Caki2 (cell line): Measurements from ENCODE around the gene CLSTN2. TPM values are rescaled to one million over a fixed set of nuclear protein-coding genes. Genes with fewer than 3 reads are reported as not detected.
A peak's percentile ranks its signal among the peaks of the same experiment; 100 is the strongest.

Experiments used
- DNase-seq: peaks from one replicate; pipeline ENCODE4 v3.0.0-alpha.2; 2015; ENCODE audit warnings: low read depth
- in situ Hi-C: cut with HindIII; loops from 2 replicates; pipeline ENCODE4 v1.10.0; 2016; ENCODE audit warnings: low sequenced_read_pairs, low pct_unique_long_range_greater_than_20kb, mixed read lengths
- total RNA-seq: library from RNA; depleted of rRNA; stranded (reverse); fragments of >200 nt; shearing (Covaris generic); gene quantifications from 2 replicates; pipeline ENCODE4 v1.2.3, GENCODE V29; 2014; ENCODE audit warnings: low replicate concordance; rRNA removed

Gene CLSTN2
- total RNA-seq, result 29.7 and 37.8 TPM in 2 replicates

- DNase-seq, result peak; percentile 84
- in situ Hi-C loops, result loop anchor here (10.0 kb wide), 1 partner anchor 350 kb away; no protein-coding TSS in a partner anchor
Observed at GRCh38 chr3:139935016-139935865, at the start of gene CLSTN2. Gene CLSTN2, plus strand, starts transcription at chr3:139935185.

GRCh38 chr3:139887431-139887830, 47.6 kb upstream of the CLSTN2 start:
- in situ Hi-C loops, result no loop called here

GRCh38 chr3:139888561-139889140, 46.3 kb upstream of the CLSTN2 start:
- DNase-seq, result no peak
- in situ Hi-C loops, result no loop called here

More at GRCh38 chr3:139887431-139887830, 47.6 kb upstream of the CLSTN2 start:
- DNase-seq, result no peak

DNA sequence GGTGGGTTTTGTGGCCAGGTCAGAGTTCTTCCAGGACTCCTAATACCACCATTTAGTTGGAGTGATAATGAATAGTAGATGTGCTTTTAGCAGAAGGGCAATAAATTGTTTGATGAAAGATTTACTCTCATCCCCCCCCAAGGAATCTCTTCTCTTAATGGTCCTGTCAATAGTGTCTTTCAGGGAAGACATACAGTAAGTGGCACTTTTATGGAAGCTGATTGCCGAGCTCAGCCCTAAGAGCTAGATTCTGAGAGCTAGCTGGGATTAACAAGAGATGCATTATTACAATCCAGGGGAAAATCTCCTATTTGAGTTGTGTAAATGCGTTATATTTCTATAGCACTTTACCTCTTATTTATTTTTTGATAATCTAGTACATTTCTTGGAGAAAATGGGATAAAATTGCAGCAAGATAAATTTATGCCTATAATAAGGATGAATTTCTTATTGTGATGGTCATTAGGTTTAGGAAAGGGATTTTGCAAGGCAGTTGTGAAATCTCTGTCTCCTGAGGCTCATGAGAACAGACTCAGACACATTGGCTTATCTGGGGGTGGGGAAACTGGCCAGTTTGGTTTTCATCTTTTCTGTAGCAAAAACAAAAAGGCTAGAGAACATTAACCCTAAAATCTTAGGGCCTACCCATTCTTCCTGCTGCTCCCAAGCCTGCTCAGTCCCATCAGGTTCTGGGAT, 41.6 kb upstream of the CLSTN2 start:
- in situ Hi-C loops, result no loop called here
- no peak for DNase-seq

DNA sequence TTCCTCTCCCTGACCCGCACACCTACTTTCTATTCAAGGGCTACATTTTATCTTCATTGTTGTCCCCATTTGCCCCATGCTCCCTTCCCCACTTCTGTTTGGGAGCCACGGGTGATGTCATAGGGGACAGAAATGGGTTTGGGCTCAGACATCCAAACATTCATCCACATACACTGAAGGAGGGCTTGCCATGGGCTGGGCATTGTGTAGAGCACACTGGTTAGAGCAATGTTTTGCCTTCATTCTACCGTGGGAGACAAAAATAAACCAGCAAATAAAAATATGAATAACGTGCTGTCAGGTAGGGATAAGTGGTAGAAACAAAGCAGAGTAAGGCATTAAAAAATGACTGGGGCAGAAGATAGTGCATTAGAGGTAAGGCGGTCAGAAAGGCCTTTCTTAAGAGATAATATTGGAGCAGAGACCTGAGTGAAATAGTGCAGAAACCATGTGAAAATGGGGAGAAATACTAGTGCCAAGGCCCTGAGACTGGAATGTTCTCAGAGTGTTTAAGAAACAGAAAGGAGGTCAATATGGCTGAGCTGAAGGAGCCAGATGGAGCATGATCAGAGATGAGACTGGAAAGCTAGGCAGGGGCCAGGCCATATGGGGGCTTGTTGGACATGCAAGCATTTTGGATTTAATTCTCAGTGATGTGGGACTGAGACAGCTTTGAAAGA, 40.9 kb upstream of the CLSTN2 start:
- in situ Hi-C loops, result no loop called here
- DNase-seq, result no peak

DNA sequence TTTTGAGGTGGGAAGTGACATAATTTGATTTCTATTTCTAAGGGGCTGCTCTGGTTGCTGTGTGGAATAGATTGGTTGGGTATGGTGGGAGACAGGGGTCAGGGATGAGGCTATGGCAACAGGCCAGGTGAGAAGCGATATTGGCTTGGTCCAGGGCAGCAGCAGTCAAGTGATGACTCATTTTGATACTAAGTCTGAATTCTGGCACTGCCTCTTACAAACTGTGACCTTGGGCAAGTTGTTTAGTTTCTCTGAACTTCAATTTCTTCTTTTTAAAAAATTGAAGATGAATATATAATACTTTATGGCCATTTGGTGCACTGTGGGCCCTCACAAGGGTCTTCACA, 40.4 kb upstream of the CLSTN2 start:
- no peak for DNase-seq
- in situ Hi-C loops, result no loop called here

DNA sequence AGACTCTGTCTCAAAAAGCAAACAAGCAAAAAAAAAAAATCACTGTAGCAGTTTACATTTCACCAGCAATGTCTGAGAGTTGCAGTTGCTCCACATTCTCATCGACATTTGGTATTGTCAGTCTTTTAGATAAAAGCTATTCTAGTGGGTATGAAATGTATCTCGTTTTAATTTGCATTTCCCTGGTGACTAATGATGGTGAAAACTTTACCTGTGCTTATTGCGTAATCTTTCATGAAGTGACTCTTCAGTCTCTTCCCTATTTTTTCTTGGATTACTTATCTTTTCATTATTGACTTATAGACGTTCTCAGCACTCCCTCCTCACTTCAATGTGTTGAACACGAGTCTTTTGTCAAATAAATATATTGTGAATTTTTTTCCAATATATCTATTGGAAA, 37.2 kb upstream of the CLSTN2 start:
- no peak for DNase-seq
- in situ Hi-C loops, result no loop called here

DNA sequence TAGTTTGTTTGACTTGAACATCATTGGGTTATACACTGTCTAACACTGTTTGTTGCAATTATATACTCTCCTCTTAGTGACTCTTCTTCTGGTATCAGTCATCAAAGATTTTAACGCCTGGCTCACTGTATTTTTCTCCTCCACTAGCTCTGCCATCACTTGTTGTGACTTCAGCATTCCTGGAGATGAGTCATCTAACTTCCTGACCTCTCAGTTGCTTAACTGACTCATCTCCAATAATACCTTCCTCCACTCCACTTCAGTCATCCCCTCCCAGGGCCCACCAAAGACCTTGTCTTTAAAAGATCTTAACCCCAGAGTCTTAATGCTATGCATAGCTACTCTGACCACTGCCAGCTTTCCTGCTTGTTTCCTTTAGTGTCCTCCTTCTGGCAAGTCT, 28.6 kb upstream of the CLSTN2 start:
- in situ Hi-C loops, result no loop called here

DNA sequence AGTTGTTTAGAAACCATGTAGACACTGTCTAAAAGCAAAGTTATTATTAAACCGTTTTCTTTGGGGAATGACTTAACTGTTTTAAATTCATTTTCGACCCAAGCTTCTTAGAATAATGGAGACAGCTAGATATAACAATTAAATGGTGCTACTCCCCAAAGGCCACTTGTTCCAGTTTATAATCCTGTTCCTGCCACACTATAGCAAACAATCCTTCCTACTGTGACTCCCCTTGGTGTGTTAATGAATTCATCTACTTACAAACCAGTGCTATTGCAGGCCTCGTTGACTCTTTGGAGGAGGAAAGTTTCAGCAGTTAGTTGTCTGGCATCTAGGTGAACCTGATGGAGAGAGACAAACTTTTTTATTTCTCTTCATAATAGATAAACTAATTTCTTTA, 25.2 kb upstream of the CLSTN2 start:
- DNase-seq, result no peak
- in situ Hi-C loops, result no loop called here

More for the DNA sequence above, 28.6 kb upstream of the CLSTN2 start:
- peak; percentile 90 for DNase-seq

- in situ Hi-C loops, result no loop called here
Observed at GRCh38 chr3:139916271-139916670, 18.7 kb upstream of the CLSTN2 start.

GRCh38 chr3:139917226-139917785, 17.7 kb upstream of the CLSTN2 start:
- DNase-seq, result no peak
- in situ Hi-C loops, result no loop called here

More at GRCh38 chr3:139916271-139916670, 18.7 kb upstream of the CLSTN2 start:
- DNase-seq, result peak; percentile 26

GRCh38 chr3:139928708-139929505, 6.1 kb upstream of the CLSTN2 start:
- in situ Hi-C loops, result no loop called here
- no peak for DNase-seq

DNA sequence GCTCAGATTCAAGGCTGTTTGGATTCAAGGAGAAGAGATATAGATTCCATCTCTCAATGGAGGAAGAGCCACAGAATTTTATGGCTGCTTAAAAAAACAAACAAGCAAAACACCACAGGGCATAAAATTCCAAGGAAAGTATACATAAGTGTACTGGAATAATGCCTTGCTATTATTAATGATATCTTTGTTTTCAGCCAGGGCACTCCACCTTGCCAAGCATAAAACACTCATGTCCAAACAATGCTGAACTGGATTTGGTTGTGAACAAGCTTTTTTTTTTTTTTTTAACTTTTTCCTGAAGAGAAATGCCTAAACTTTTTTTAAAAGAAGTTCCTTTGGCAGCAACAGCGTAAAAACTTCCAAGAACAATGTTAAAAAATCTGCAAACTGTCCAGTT, 4.8 kb upstream of the CLSTN2 start:
- DNase-seq, result no peak
- in situ Hi-C loops, result loop anchor here (10.0 kb wide), 1 partner anchor 345 kb away; no protein-coding TSS in a partner anchor

DNA sequence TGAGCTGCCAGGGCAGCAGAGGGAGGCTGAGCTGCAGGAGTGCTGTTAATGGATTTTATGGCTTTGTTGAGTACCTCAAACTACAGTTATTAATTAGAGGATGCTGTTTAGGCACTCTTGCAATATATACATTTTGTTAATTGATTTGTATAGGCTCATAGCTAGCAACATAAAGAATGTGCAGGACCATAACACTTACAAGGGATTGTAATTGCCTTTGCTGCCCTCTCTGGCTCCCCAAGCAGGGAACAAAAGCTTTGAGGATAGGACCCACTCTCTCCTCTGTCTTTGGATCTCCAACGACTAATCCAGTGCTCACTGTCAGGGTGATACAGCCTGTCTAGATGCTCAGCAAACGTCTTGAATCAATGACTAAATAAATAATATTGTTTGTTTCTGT, 1.2 kb upstream of the CLSTN2 start:
- in situ Hi-C loops, result loop anchor here (10.0 kb wide), 1 partner anchor 349 kb away; no protein-coding TSS in a partner anchor
- DNase-seq, result no peak

DNA sequence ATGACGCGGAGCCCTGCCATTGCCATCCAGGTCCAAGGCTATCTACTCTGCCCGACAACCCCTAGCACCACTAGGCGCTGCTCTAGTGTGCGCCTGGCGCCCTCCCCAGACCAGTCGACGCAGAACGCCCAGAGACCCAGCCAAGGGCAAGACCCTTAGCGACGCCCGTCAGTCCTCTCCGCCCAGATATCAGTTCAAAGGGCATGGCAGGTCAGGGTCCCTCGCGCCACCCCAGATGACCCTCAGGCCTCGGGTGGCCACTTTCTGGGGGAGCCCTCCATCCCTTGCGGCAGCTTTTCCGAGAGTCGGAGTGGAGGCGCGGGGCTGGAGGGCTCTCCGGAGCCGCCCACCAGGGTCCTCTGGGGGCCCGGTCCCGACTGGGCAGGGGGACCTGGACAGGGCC, 371 bp upstream of the CLSTN2 start:
- in situ Hi-C loops, result loop anchor here (10.0 kb wide), 1 partner anchor 350 kb away; no protein-coding TSS in a partner anchor
- DNase-seq, result peak; percentile 82

- in situ Hi-C loops, result loop anchor here (10.0 kb wide), 1 partner anchor 351 kb away; no protein-coding TSS in a partner anchor
- peak; percentile 35 for DNase-seq
Observed at GRCh38 chr3:139935866-139936817, 1.2 kb downstream of the CLSTN2 start.
